Fibroblast of mammary gland (primary cell): ENCODE results near the gene EML3.
A peak's percentile ranks its signal among the peaks of the same experiment; 100 is the strongest.
"Not testable (repeated sequence)": the region's sequence is repeated elsewhere in the genome, so short reads cannot be mapped to it uniquely, and the experiment has no call there.

Experiments
- DNase-seq: peaks from one replicate; pipeline ENCODE4 v3.0.0-alpha.2; 2010; ENCODE audit warnings: low read depth
- H3K4me3 ChIP-seq: 2 replicates; pipeline ENCODE4 v1.5.1; 2011; ENCODE audit warnings: low read depth, mild to moderate bottlenecking, low read length, moderate library complexity; ENCODE audit not compliant: control insufficient read depth
- CTCF ChIP-seq: conservative IDR thresholded peaks from 2 replicates; pipeline ENCODE4 v1.5.1; 2011; ENCODE audit warnings: low read depth, low read length, inconsistent platforms; ENCODE audit not compliant: control insufficient read depth, insufficient read depth

EML3 gene

GRCh38 chr11:62621027-62621566 is 8.5 kb upstream of the EML3 start:
- DNase-seq = no peak
- H3K4me3 ChIP-seq = peak overlapping the region; percentile 88
- no peak for TF ChIP-seq CTCF

- DNase-seq, H3K4me3 ChIP-seq: not testable (repeated sequence)
These were observed 4.4 kb upstream of the EML3 start for GRCh38 chr11:62616957-62617356.

GRCh38 chr11:62615521-62615920 is 2.9 kb upstream of the EML3 start:
- no peak for DNase-seq
- no peak overlapping the region for H3K4me3 ChIP-seq
- TF ChIP-seq CTCF = no peak

GRCh38 chr11:62614275-62614674 is 1.7 kb upstream of the EML3 start:
- no peak for TF ChIP-seq CTCF
- no peak for DNase-seq

GRCh38 chr11:62613291-62613778 is 760 bp upstream of the EML3 start:
- DNase-seq = no peak
- H3K4me3 ChIP-seq = no peak overlapping the region
- no peak for TF ChIP-seq CTCF

More at GRCh38 chr11:62614275-62614674, 1.7 kb upstream of the EML3 start:
- H3K4me3 ChIP-seq = no peak overlapping the region

GRCh38 chr11:62611705-62612365 is 740 bp downstream of the EML3 start:
- peak overlapping the region; percentile 64 for H3K4me3 ChIP-seq
- peak; percentile 76 for DNase-seq
- TF ChIP-seq CTCF = no peak

- no peak for TF ChIP-seq CTCF
- DNase-seq = no peak
- peak overlapping the region; percentile 64 for H3K4me3 ChIP-seq
These were observed 1.5 kb downstream of the EML3 start for GRCh38 chr11:62610814-62611704.
